Measurements from ENCODE around the gene BCL2L12. TPM values are rescaled to one million over a fixed set of nuclear protein-coding genes. Genes with fewer than 3 reads are reported as not detected.
"Not testable (repeated sequence)": the region's sequence is repeated elsewhere in the genome, so short reads cannot be mapped to it uniquely, and the experiment has no call there.

BCL2L12 gene
- total and polyA plus RNA-seq, 4 donors, result 1.6 to 15.7 (median 6.8) TPM

DNA sequence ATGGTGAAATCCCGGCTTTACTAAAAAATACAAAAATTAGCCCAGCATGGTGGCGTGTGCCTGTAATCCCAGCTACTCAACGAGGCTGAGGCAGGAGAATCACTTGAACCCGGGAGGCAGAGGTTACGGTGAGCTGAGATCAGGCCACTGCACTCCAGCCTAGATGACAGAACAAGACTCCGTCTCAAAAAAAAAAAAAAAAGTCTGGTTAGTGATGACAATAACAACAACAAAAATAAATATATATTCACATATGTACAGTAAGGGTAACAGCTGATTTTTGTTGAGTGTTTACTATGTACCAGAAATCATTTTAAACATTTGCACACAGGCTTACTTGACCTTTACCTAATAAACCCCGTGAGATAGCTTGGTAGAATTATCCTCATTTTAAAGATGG is 48.8 kb upstream of the BCL2L12 start (continued):
- no peak for TF ChIP-seq GABPA (IDR thresholded peaks at IDR 0.05 in 1 of 2, conservative IDR thresholded peaks at IDR 0.05 in 1 of 2)
- no peak for TF ChIP-seq EGR1 (IDR thresholded peaks at IDR 0.05; ENCODE audit: low read depth in 2 of 2)
- no peak for TF ChIP-seq NR2F2 (IDR thresholded peaks at IDR 0.05)
- TF ChIP-seq YY1 (IDR thresholded peaks at IDR 0.05), result no peak

DNA sequence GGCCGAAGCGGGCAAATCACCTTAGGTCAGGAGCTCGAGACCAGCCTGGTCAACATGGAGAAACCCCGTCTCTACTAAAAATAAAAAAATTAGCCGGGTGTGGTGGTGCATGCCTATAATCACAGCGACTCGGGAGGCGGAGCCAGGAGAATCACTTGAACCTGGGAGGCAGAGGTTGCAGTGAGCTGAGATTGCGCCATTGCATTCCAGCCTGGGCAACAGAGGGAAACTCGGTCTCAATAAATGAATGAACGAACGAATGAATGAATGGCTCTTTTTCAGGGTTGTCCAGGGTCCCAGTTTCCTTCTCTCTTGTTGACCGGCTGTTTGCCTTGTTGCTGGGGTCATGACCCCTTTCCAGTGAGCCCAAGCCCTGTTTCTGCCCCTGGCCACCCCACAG is 47.9 kb upstream of the BCL2L12 start:
- H3K4me3 ChIP-seq (ENCODE audit: low read depth in 1 of 3, low read length in 3 of 3); H3K4me1 ChIP-seq (ENCODE audit: control insufficient read depth in 4 of 4, insufficient read depth in 4 of 4, low read length in 3 of 4); H3K9ac ChIP-seq (ENCODE audit: low read depth in 1 of 2, low read length in 2 of 2); H3K27ac ChIP-seq (ENCODE audit: low read depth in 1 of 2, low read length in 2 of 2); H3K9me3 ChIP-seq (ENCODE audit: control insufficient read depth in 4 of 4, low read length in 3 of 4); H3K27me3 ChIP-seq (ENCODE audit: control insufficient read depth in 4 of 4, insufficient read depth in 4 of 4, low read length in 3 of 4); DNase-seq (ENCODE audit: low spot score): not testable (repeated sequence)
- H3K36me3 ChIP-seq (ENCODE audit: control insufficient read depth in 4 of 4, insufficient read depth in 3 of 4, low read depth in 1 of 4, low read length in 3 of 4), result peaks cover 8 to 43% (median 14%) of the 10 kb centered on the region in 4 donors
- WGBS, result 93% methylated on average over 13 of the region's 13 CpGs

DNA sequence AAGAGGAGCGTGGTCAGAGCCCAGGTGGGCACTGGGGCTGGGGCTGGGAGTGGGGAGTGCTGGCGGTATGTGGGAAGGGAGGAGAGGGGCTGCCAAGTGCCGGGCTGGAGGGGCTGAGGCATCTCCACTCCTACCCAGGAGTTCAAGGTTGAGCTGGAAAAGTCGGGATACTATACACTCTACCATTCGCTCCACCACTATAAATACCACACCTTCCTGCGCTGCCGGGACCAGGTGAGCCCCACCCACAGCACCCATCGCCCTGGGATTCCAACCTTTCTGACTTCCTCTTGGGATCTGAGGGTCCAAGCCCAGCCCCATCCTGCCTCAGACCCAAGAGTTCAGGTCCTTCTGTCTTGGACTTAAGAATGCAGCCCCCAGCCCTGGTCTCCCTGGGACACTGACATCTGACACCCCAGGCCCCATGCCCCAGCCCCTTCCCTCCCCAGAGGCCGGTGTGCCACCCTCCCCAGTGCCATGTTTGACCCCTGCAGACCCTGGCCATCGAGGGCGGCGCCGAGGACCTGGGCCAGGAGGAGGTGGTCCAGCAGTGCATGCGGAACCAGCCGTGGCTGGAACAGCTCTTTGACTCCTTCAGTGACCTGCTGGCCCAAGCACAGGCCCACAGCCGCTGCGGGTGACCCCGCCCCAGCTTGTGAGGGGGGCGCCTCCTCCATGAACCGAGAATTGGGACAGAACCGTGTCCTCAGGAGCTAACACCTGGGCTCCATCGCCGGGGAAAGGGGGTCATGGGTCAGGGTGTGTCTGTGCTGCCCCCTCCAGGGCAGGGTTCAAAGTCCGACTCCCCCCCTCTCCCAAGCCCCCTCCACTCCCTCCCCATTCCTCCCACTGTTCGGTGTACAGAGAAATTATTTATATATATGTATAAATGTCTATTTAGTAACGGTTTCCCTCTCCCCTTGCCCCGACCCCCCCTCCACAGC is 40.5 kb upstream of the BCL2L12 start:
- no peaks in the 10 kb centered on the region for H3K27me3 ChIP-seq (ENCODE audit: control insufficient read depth in 4 of 4, insufficient read depth in 4 of 4, low read length in 3 of 4)
- no peak overlapping the region for H3K9ac ChIP-seq (ENCODE audit: low read depth in 1 of 2, low read length in 2 of 2)
- no peaks in the 10 kb centered on the region for H3K4me1 ChIP-seq (ENCODE audit: control insufficient read depth in 4 of 4, insufficient read depth in 4 of 4, low read length in 3 of 4)
- no peak overlapping the region for H3K4me3 ChIP-seq (ENCODE audit: low read depth in 1 of 3, low read length in 3 of 3)
- H3K27ac ChIP-seq (ENCODE audit: low read depth in 1 of 2, low read length in 2 of 2), result no peak overlapping the region
- H3K9me3 ChIP-seq (ENCODE audit: control insufficient read depth in 4 of 4, low read length in 3 of 4), result no peaks in the 10 kb centered on the region
- TF ChIP-seq, protein P1, sequence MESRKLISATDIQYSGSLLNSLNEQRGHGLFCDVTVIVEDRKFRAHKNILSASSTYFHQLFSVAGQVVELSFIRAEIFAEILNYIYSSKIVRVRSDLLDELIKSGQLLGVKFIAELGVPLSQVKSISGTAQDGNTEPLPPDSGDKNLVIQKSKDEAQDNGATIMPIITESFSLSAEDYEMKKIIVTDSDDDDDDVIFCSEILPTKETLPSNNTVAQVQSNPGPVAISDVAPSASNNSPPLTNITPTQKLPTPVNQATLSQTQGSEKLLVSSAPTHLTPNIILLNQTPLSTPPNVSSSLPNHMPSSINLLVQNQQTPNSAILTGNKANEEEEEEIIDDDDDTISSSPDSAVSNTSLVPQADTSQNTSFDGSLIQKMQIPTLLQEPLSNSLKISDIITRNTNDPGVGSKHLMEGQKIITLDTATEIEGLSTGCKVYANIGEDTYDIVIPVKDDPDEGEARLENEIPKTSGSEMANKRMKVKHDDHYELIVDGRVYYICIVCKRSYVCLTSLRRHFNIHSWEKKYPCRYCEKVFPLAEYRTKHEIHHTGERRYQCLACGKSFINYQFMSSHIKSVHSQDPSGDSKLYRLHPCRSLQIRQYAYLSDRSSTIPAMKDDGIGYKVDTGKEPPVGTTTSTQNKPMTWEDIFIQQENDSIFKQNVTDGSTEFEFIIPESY (IDR thresholded peaks at IDR 0.05), result no peak
- TF ChIP-seq HNF4A (conservative IDR thresholded peaks at IDR 0.05) (no peak), YY1 (IDR thresholded peaks at IDR 0.05) (no peak), GABPA (IDR thresholded peaks at IDR 0.05 in 1 of 2, conservative IDR thresholded peaks at IDR 0.05 in 1 of 2) (no peak), FOXA1 (IDR thresholded peaks at IDR 0.05) (no peak), NR2F2 (IDR thresholded peaks at IDR 0.05) (no peak), HNF4G (IDR thresholded peaks at IDR 0.05) (no peak), RXRA (IDR thresholded peaks at IDR 0.05) (no peak), RAD21 (IDR thresholded peaks at IDR 0.05) (no peak), TAF1 (conservative IDR thresholded peaks at IDR 0.05) (no peak), SP1 (IDR thresholded peaks at IDR 0.05) (no peak), FOXA2 (IDR thresholded peaks at IDR 0.05) (no peak), EGR1 (IDR thresholded peaks at IDR 0.05; ENCODE audit: low read depth in 2 of 2) (no peak)
- TF ChIP-seq, protein P2, sequence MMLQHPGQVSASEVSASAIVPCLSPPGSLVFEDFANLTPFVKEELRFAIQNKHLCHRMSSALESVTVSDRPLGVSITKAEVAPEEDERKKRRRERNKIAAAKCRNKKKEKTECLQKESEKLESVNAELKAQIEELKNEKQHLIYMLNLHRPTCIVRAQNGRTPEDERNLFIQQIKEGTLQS (IDR thresholded peaks at IDR 0.05), result no peak
- TF ChIP-seq, protein P3, sequence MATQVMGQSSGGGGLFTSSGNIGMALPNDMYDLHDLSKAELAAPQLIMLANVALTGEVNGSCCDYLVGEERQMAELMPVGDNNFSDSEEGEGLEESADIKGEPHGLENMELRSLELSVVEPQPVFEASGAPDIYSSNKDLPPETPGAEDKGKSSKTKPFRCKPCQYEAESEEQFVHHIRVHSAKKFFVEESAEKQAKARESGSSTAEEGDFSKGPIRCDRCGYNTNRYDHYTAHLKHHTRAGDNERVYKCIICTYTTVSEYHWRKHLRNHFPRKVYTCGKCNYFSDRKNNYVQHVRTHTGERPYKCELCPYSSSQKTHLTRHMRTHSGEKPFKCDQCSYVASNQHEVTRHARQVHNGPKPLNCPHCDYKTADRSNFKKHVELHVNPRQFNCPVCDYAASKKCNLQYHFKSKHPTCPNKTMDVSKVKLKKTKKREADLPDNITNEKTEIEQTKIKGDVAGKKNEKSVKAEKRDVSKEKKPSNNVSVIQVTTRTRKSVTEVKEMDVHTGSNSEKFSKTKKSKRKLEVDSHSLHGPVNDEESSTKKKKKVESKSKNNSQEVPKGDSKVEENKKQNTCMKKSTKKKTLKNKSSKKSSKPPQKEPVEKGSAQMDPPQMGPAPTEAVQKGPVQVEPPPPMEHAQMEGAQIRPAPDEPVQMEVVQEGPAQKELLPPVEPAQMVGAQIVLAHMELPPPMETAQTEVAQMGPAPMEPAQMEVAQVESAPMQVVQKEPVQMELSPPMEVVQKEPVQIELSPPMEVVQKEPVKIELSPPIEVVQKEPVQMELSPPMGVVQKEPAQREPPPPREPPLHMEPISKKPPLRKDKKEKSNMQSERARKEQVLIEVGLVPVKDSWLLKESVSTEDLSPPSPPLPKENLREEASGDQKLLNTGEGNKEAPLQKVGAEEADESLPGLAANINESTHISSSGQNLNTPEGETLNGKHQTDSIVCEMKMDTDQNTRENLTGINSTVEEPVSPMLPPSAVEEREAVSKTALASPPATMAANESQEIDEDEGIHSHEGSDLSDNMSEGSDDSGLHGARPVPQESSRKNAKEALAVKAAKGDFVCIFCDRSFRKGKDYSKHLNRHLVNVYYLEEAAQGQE (IDR thresholded peaks at IDR 0.05), result no peak
- TF ChIP-seq, protein P4, sequence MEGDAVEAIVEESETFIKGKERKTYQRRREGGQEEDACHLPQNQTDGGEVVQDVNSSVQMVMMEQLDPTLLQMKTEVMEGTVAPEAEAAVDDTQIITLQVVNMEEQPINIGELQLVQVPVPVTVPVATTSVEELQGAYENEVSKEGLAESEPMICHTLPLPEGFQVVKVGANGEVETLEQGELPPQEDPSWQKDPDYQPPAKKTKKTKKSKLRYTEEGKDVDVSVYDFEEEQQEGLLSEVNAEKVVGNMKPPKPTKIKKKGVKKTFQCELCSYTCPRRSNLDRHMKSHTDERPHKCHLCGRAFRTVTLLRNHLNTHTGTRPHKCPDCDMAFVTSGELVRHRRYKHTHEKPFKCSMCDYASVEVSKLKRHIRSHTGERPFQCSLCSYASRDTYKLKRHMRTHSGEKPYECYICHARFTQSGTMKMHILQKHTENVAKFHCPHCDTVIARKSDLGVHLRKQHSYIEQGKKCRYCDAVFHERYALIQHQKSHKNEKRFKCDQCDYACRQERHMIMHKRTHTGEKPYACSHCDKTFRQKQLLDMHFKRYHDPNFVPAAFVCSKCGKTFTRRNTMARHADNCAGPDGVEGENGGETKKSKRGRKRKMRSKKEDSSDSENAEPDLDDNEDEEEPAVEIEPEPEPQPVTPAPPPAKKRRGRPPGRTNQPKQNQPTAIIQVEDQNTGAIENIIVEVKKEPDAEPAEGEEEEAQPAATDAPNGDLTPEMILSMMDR (IDR thresholded peaks at IDR 0.05; ENCODE audit: low read depth, low read length, missing input control), result no peak
- TF ChIP-seq, protein P5, sequence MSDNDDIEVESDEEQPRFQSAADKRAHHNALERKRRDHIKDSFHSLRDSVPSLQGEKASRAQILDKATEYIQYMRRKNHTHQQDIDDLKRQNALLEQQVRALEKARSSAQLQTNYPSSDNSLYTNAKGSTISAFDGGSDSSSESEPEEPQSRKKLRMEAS (IDR thresholded peaks at IDR 0.05), result no peak
- DNase-seq (ENCODE audit: low spot score), result no peak
- 88% methylated on average over 27 of the region's 27 CpGs for WGBS
- H3K36me3 ChIP-seq (ENCODE audit: control insufficient read depth in 4 of 4, insufficient read depth in 3 of 4, low read depth in 1 of 4, low read length in 3 of 4), result peaks cover 2 to 20% (median 9%) of the 10 kb centered on the region in 4 donors
